GM18526 (cell line): ENCODE results near the gene CREBBP.

ENCODE experiments used
- POLR2A ChIP-seq: IDR thresholded peaks from 3 replicates; pipeline ENCODE4 v1.6.1; 2011; ENCODE audit not compliant: insufficient read length; ENCODE audit errors: extremely low read depth

The CREBBP gene

GRCh38 chr16:3756113-3756512, 124.4 kb downstream of the CREBBP start:
- TF ChIP-seq POLR2A = no peak

- TF ChIP-seq POLR2A = no peak
These were observed 125.3 kb downstream of the CREBBP start for GRCh38 chr16:3755249-3755648.

- no peak for TF ChIP-seq POLR2A
These were observed 125.7 kb downstream of the CREBBP start for GRCh38 chr16:3754772-3755171.

DNA sequence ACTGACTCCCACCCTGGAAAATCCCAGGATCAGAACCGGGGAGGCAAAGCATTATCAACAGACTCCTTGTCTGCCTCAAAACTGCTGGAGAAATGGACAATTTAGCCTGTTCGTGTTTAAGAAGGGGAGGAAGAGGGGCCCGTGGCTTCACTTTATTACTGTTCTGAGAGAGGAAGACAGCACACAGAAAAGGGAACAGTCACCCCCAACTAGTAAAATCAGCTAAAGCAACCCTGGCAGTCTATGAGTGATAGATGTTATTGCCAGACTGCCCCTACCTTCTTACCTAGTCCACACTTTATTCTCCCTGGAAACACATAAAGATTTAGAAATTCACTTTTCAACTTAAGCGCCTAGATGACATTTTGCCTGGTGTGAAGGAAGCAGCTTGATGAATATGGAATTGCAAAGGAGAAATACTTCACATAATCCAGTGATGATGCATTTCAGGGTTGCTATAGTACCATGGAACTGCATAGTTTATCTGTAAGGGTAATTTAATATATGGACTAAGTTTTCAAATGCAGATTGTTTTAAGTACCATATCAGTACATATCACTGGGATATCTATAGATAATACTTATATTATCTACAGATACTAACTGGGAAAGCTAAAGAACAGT, 126.3 kb downstream of the CREBBP start:
- no peak for TF ChIP-seq POLR2A

DNA sequence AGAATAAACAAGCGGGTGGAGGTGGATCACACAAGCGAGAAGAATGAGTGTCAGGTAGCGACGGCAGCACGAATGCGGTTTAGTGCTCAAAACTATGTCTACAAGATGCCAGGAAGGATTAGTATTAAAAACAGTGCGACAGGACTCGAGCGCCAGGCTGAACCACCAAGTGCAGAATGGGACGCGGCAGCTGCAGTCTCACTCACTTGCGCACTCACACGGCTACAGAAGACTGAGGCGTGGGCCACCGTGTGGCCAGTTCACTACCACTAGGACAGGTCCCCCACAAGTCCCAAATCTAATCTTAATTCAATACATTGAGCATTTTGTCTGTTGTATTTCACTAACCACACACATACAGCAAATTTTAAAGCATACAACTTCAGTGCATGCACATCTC, 127.5 kb downstream of the CREBBP start:
- TF ChIP-seq POLR2A = no peak

GRCh38 chr16:3751878-3752277, 128.6 kb downstream of the CREBBP start:
- no peak for TF ChIP-seq POLR2A

DNA sequence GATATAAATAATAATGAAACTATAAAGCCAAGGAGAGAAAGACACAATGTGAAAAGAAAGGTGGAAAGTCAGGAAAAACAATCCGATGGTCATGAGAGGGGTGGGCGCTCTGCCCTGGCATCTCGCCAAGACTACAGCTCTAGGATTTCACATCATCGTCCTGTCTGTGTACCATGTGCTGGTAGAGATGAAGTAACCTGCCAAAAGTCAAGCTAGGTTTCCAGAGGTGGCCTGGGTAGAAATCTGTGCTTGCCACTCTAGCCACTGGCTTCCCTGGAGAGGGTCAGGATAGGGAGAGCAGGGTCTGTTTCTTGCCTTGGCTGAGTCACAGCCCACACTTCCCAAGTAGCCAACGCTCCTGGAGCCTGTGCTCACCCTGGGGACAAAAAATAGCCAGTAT, 132.2 kb downstream of the CREBBP start:
- TF ChIP-seq POLR2A = no peak

- no peak for TF ChIP-seq POLR2A
These were observed 134.7 kb downstream of the CREBBP start for GRCh38 chr16:3745751-3746355.

DNA sequence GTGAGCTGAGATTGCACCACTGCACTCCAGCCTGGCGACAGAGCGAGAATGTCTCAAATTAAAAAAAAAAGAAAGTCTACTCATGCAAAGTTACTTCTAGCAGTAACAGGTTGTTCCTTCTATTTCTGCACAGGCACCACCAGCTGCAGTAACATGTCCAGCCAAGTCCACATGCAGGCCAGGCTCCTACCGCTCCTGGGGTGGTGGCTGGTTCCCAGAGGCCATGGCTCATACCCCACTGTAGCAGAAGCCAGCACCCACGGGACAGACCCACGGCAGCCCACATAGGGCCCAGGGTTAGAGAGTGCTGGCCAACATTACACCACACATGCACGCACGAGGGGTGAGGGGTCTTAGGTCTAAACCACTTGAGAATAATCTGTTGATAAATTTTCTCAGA, 136.5 kb downstream of the CREBBP start:
- TF ChIP-seq POLR2A = no peak

GRCh38 chr16:3740934-3741333, 139.6 kb downstream of the CREBBP start:
- no peak for TF ChIP-seq POLR2A

GRCh38 chr16:3740186-3740585, 140.3 kb downstream of the CREBBP start:
- no peak for TF ChIP-seq POLR2A

DNA sequence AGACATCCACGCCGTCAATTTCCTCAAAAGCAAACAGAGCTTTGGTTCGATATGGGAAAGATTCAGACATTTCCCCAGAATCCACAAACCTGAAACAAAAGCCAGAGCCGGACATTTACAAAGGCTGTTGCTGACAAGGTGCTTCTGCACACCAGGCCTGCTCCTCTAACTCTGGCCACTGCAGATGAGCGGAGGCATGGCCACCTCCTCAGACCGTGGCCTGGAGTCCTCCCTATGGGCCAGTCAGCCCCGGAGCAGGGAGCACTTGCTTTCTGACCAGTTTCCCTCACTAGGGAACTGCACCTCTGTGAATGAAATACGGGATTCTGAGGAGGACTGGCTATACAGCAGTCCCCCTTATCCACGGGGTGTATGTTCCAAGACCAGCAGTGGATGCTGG, 140.9 kb downstream of the CREBBP start:
- no peak for TF ChIP-seq POLR2A

- no peak for TF ChIP-seq POLR2A
These were observed 142.0 kb downstream of the CREBBP start for GRCh38 chr16:3738541-3738940.

GRCh38 chr16:3738128-3738527, 142.4 kb downstream of the CREBBP start:
- TF ChIP-seq POLR2A = no peak

- no peak for TF ChIP-seq POLR2A
These were observed 143.3 kb downstream of the CREBBP start for GRCh38 chr16:3737181-3737580.

DNA sequence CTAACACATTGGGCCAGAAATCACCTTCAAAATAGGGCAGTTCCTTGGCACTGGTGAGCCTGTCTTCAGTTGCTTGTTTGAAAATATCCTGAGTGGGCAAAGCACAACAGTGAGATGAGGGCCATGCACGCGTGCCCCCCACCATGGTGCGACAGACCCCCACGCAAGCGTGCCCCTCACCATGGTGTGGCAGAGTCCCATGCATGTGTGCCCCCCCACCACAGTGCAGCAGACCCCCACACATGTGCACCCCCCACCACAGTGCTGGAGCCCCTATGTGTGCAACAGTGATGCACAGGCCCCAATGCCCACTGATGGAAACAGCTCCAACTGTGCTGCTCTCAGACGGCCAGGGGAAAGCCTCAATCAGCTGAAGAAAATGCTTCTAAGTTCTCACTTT, 144.4 kb downstream of the CREBBP start:
- no peak for TF ChIP-seq POLR2A

DNA sequence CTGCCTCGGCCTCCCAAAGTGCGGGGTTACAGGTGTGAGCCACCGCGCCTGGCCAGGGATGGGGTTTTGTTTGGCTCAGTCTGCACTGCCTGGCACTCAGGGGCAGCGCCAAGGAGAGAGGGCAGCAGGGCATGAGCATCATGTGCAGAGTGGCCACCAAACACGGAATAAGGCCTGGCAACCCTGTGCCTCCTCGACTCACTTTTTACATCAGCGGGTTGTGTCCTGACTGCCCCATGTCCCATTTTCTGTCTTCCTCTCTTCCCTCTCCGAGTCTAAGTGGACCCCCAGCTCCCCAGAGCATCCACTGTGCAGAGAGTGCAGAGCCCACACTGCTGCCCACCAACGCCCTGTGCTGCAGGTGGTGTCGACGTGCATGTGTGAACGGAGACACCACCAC, 145.0 kb downstream of the CREBBP start:
- TF ChIP-seq POLR2A = no peak
